Measurements from ENCODE around the gene CFAP299. TPM values are rescaled to one million over a fixed set of nuclear protein-coding genes. Genes with fewer than 3 reads are reported as not detected.

CFAP299 gene
- total and polyA plus RNA-seq, 9 of the 15 experiments (the other 6 are each of a cell fraction or from before 2014, with no cell fraction given), result 0.09 to 3.0 (median 0.76) TPM

DNA sequence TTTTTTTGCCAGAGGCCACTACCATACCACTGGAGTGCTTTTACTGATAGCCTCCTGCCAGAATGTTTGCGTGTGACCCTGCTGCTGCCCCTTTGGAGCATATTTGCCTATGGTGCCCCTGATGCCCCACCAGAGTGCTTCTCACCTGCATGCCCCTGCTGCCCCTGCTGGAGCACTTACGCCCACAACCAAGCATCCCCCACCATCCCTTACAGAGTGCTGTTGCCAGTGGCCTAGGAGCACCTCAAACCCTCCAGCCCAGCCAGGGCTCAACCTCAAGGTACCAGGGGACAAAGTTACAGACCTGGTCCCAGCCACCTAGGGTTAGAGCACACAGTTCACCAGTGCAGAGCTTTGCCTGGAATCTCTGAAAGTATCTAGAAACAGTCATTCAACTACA lies 207.2 kb downstream of the CFAP299 start:
- no peak overlapping the region for H2AFZ ChIP-seq (ENCODE audit: low read depth, low read length)
- DNase-seq (ENCODE audit: extremely low read depth in 1 of 4, low spot score in 3 of 4) (no peak), FAIRE-seq (no peak), ATAC-seq (no peak)
- no peaks in the 10 kb centered on the region for H3K9me3 ChIP-seq (replicated peaks; ENCODE audit: control insufficient read depth, insufficient read depth, low read depth, low read length)
- CTCF ChIA-PET (ENCODE audit: low intra/inter-chr PET ratio), result no interaction called here
- no peaks in the 10 kb centered on the region for H3K9me1 ChIP-seq (ENCODE audit: control insufficient read depth, insufficient read depth, low read length)
- H3K27me3 ChIP-seq (ENCODE audit: control insufficient read depth in 2 of 2, insufficient read depth in 2 of 2, low read length in 2 of 2), result no peaks in the 10 kb centered on the region
- no peak overlapping the region for H3K4me2 ChIP-seq (ENCODE audit: insufficient read depth, low read length)
- no peaks in the 10 kb centered on the region for H3K79me2 ChIP-seq (ENCODE audit: control insufficient read depth, insufficient read depth, low read length)
- intact Hi-C loops (cut with micrococcal nuclease), result no loop called here
- BruUV-seq (replicated peaks), result no TSS peak
- no peak overlapping the region for H3K9ac ChIP-seq (ENCODE audit: insufficient read depth in 1 of 2, low read depth in 2 of 2, low read length in 2 of 2)
- no peaks in the 10 kb centered on the region for H3K4me1 ChIP-seq (replicated peaks in 1 of 2; ENCODE audit: control insufficient read depth in 2 of 2, insufficient read depth in 2 of 2, low read length in 2 of 2)
- no peaks in the 10 kb centered on the region for H3K36me3 ChIP-seq (ENCODE audit: control insufficient read depth, insufficient read depth, low read length)
- no peak overlapping the region for H3K4me3 ChIP-seq
- POLR2A ChIA-PET, result no interaction called here
- no peak overlapping the region for H3K27ac ChIP-seq (ENCODE audit: extremely low read depth, low read depth, low read length)
- WGBS (ENCODE audit: insufficient coverage, low coverage, missing lambda C conversion rate), result 0% methylated on average over 2 of the region's 2 CpGs
- TF ChIP-seq TFAM (CRISPR knock-in tag; conservative IDR thresholded peaks at IDR 0.05), result no peak
- no peak for TF ChIP-seq PCBP1 (IDR thresholded peaks at IDR 0.05; ENCODE audit: low read depth, low read length, poor library complexity, severe bottlenecking)
- no peak for TF ChIP-seq ZNF263 (CRISPR knock-in tag; IDR thresholded peaks at IDR 0.05; ENCODE audit: borderline replicate concordance)
- no peak for TF ChIP-seq POLR2A (conservative IDR thresholded peaks at IDR 0.05)
- TF ChIP-seq ARID1B (IDR thresholded peaks at IDR 0.05), result no peak
- no peak for TF ChIP-seq U2AF2 (optimal IDR thresholded peaks at IDR 0.05; ENCODE audit: low read depth, low read length)
- no peak for TF ChIP-seq ZNF239 (CRISPR knock-in tag; IDR thresholded peaks at IDR 0.05)
- TF ChIP-seq, protein P1, sequence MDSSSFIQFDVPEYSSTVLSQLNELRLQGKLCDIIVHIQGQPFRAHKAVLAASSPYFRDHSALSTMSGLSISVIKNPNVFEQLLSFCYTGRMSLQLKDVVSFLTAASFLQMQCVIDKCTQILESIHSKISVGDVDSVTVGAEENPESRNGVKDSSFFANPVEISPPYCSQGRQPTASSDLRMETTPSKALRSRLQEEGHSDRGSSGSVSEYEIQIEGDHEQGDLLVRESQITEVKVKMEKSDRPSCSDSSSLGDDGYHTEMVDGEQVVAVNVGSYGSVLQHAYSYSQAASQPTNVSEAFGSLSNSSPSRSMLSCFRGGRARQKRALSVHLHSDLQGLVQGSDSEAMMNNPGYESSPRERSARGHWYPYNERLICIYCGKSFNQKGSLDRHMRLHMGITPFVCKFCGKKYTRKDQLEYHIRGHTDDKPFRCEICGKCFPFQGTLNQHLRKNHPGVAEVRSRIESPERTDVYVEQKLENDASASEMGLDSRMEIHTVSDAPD (CRISPR knock-in tag; IDR thresholded peaks at IDR 0.05), result no peak
- TF ChIP-seq ZEB2 (IDR thresholded peaks at IDR 0.05), result no peak
- TF ChIP-seq ZBED1 (IDR thresholded peaks at IDR 0.05), result no peak
- TF ChIP-seq SNIP1 (IDR thresholded peaks at IDR 0.05; ENCODE audit: low read depth), result no peak
- no peak for TF ChIP-seq TAF15 (IDR thresholded peaks at IDR 0.05; ENCODE audit: low read depth, low read length)
- TF ChIP-seq, protein P2, sequence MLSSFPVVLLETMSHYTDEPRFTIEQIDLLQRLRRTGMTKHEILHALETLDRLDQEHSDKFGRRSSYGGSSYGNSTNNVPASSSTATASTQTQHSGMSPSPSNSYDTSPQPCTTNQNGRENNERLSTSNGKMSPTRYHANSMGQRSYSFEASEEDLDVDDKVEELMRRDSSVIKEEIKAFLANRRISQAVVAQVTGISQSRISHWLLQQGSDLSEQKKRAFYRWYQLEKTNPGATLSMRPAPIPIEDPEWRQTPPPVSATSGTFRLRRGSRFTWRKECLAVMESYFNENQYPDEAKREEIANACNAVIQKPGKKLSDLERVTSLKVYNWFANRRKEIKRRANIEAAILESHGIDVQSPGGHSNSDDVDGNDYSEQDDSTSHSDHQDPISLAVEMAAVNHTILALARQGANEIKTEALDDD (IDR thresholded peaks at IDR 0.05), result no peak
- TF ChIP-seq, protein P3, sequence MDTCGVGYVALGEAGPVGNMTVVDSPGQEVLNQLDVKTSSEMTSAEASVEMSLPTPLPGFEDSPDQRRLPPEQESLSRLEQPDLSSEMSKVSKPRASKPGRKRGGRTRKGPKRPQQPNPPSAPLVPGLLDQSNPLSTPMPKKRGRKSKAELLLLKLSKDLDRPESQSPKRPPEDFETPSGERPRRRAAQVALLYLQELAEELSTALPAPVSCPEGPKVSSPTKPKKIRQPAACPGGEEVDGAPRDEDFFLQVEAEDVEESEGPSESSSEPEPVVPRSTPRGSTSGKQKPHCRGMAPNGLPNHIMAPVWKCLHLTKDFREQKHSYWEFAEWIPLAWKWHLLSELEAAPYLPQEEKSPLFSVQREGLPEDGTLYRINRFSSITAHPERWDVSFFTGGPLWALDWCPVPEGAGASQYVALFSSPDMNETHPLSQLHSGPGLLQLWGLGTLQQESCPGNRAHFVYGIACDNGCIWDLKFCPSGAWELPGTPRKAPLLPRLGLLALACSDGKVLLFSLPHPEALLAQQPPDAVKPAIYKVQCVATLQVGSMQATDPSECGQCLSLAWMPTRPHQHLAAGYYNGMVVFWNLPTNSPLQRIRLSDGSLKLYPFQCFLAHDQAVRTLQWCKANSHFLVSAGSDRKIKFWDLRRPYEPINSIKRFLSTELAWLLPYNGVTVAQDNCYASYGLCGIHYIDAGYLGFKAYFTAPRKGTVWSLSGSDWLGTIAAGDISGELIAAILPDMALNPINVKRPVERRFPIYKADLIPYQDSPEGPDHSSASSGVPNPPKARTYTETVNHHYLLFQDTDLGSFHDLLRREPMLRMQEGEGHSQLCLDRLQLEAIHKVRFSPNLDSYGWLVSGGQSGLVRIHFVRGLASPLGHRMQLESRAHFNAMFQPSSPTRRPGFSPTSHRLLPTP (IDR thresholded peaks at IDR 0.05; ENCODE audit: borderline replicate concordance, extremely low read depth, insufficient read length), result no peak
- in situ Hi-C loops (cut with MboI), result no loop called here
- H4K20me1 ChIP-seq (replicated peaks; ENCODE audit: control insufficient read depth, insufficient read depth, low read length), result no peaks in the 10 kb centered on the region

All from K562 (cell line).